NB4 (cell line): Measurements from ENCODE around the gene ATG101.

ENCODE experiments used
- DNase-seq: peaks from one replicate; pipeline ENCODE4 v3.0.0; 2010; ENCODE audit warnings: low read depth
- H3K4me3 ChIP-seq: one replicate; pipeline ENCODE4 v1.5.1; 2011; ENCODE audit warnings: mild to moderate bottlenecking, low read depth, low read length, moderate library complexity
- MYC ChIP-seq: IDR thresholded peaks from 2 replicates; pipeline ENCODE4 v1.6.1; 2011; ENCODE audit warnings: low read depth, low read length
- POLR2A ChIP-seq: IDR thresholded peaks from 2 replicates; pipeline ENCODE4 v1.6.1; 2011; ENCODE audit warnings: mild to moderate bottlenecking; ENCODE audit not compliant: insufficient read length; ENCODE audit errors: extremely low read depth
- TF ChIP-seq, protein P1 (sequence below): IDR thresholded peaks from 2 replicates; pipeline ENCODE4 v1.6.1; 2011; ENCODE audit warnings: low read depth, low read length
- TF ChIP-seq, protein P2 (sequence below): IDR thresholded peaks from one replicate; pipeline ENCODE4 v1.5.1; 2012; ENCODE audit warnings: low read depth, low read length

The ATG101 gene

DNA sequence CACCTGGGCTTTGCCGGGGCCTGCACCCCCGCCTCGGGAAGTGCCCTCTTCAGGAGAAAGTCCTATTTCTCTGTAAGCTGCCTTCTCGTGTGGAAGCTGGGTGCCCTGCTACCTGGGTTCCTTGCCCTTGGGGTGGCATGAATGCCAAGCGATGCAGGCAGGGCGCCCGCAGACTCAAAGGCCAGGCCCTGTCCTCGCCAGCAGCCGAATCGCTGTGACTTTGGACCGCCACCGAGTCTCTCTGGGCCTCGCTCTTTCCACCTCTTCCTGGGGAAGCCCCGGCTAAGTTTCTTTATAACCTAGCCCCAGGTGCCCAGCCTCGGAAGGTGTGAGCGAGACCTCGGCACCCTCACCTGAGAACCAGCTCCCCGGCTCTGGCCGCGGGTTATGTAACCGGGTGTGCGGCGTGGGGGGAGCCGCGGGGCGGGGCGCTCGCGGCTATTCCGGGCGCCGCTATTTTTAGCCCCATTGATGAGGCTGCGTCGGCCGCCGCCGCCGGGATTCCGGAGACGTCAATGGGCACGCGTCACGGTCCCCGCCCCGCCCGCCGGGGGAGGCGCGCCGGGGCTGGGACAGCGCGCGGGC is 33.1 kb upstream of the ATG101 start:
- no peak overlapping the region for H3K4me3 ChIP-seq
- peak; percentile 77 for DNase-seq
- TF ChIP-seq MYC: no peak
- TF ChIP-seq POLR2A: no peak
- TF ChIP-seq, protein P1, sequence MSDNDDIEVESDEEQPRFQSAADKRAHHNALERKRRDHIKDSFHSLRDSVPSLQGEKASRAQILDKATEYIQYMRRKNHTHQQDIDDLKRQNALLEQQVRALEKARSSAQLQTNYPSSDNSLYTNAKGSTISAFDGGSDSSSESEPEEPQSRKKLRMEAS: no peak
- TF ChIP-seq, protein P2, sequence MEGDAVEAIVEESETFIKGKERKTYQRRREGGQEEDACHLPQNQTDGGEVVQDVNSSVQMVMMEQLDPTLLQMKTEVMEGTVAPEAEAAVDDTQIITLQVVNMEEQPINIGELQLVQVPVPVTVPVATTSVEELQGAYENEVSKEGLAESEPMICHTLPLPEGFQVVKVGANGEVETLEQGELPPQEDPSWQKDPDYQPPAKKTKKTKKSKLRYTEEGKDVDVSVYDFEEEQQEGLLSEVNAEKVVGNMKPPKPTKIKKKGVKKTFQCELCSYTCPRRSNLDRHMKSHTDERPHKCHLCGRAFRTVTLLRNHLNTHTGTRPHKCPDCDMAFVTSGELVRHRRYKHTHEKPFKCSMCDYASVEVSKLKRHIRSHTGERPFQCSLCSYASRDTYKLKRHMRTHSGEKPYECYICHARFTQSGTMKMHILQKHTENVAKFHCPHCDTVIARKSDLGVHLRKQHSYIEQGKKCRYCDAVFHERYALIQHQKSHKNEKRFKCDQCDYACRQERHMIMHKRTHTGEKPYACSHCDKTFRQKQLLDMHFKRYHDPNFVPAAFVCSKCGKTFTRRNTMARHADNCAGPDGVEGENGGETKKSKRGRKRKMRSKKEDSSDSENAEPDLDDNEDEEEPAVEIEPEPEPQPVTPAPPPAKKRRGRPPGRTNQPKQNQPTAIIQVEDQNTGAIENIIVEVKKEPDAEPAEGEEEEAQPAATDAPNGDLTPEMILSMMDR: no peak

DNA sequence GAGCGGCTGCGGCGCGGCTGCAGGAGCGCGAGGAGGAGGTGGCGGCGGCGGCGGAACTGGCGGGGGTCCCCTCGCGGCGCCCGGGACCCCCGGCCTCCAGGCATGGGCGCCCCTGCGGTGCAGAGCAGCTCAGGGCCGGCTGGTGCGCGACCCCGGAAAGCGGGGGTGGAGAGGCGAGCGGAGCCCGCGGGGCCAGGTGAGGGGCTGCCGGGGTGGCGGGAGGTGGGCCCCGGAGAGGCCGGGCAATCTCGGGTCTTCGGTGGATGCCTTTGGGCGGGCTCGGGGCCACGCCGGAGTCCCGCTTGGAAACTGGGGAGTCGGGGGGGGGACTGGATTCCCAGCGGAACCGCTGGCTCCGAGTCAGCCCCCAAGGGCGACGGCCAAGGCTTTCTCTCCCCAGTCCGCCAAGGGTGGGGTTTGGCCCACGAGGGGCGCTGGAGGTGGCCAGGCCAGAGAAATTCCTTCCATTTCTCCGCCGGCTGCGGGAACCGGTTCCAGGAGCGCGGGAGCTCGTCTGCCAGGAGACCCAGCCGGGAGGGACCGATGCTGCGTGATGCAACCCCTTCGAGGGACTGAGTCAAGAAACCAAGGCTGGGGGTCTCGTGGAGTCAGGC is 32.4 kb upstream of the ATG101 start:
- TF ChIP-seq POLR2A (no peak), MYC (no peak)
- TF ChIP-seq, protein P2: no peak
- TF ChIP-seq, protein P1: no peak
- H3K4me3 ChIP-seq: peak overlapping the region; percentile 30
- DNase-seq: no peak

DNA sequence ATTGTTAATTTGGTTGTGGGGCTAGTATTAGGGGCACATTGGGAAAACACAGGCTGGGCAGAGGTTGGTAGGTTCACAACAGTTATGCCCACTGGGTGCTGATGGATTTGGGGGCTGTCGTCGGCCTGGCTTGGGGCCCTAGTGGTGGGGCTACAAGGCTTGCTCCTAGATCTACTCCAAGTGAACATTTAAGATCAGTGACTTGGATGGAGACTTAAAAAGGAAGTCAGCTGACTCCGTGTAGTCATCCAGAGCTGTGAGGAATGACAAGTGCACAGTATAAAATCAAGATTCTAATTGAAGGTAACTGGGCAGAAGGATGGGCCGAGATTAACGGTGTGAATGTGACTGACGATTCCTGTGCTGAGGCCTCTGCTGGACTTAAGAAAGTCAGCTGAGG is 31.3 kb upstream of the ATG101 start:
- TF ChIP-seq, protein P2: no peak
- TF ChIP-seq POLR2A (no peak), MYC (no peak)
- TF ChIP-seq, protein P1: no peak
- no peak overlapping the region for H3K4me3 ChIP-seq
- no peak for DNase-seq

DNA sequence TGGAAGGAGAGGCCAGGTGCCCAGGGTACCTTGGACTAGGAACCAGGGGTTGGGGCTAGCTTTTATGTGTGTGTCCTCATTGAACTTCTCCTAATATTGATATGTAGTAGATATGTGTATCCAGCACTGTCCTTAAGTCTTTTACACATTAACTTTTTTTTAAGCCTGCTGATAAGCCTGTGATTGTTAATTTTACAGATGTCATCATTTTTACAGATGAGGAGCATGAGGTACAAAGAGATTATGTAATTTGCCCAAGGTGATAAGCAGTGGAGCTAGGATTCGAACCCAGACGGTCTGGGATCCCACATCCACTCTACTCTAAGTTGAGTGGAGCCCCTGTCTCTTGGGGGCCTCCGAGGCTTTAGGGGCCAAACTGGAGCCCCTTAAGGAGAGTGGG is 28.7 kb upstream of the ATG101 start:
- no peak overlapping the region for H3K4me3 ChIP-seq
- TF ChIP-seq, protein P1: no peak
- TF ChIP-seq MYC: no peak
- TF ChIP-seq, protein P2: no peak
- no peak for TF ChIP-seq POLR2A
- no peak for DNase-seq

DNA sequence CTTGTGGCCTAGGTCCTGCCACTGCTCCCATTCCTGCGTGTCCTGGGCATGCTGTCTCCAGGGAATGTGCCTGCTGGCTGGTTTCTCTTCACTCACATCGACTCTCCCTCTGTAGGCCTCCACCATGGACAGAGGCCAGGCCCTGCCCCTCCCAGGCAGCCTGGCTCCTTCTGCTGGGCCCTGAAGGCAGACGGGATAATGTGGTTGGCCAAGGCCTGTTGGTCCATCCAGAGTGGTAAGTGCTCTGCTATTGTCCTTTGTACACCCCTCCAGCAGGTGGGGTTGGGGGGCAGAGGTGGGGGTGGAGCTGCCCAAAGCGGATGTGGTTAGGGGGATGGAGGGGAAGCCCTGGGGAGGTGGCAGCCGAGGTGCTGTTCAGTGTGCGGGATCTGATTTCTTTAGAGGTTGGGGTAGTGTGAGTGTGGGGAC is 28.1 kb upstream of the ATG101 start:
- TF ChIP-seq, protein P1: no peak
- TF ChIP-seq, protein P2: peak; percentile 0
- H3K4me3 ChIP-seq: no peak overlapping the region
- peak; percentile 59 for DNase-seq
